Stimulated activated CD8-positive, alpha-beta memory T cell treated with anti-CD3 and anti-CD28 coated beads, Interleukin-2, amount 100 ng/mL, for 1 hour (primary cell): ENCODE results near the gene TAB3.

Source experiments
- DNase-seq, 2 donors: peaks; one replicate each; pipeline ENCODE4 v3.0.0-alpha.2; 2020; ENCODE audit warnings: low read depth in 2 of 2

TAB3 gene

DNA sequence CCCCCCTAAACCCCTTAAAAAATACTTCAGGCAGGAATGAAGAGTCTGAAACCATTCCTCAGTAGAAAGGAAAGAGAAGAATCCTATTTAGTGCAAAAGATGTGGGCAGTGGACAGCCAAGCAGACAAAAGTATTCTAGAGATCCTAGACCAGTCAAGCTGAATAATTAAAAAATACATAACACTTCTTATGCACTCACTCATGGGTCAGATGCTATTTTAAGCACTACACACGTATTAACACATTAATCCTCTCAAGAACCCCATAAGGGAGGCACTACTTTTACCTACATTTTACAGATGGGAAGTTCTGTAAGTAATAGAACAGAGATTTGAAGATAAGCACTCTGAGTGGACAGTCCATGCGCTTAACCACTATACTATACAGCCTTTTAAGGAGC lies 5.9 kb downstream of the TAB3 start:
- DNase-seq = no peak

GRCh38 chrX:30881797-30882196 lies 7.3 kb downstream of the TAB3 start:
- no peak for DNase-seq

DNA sequence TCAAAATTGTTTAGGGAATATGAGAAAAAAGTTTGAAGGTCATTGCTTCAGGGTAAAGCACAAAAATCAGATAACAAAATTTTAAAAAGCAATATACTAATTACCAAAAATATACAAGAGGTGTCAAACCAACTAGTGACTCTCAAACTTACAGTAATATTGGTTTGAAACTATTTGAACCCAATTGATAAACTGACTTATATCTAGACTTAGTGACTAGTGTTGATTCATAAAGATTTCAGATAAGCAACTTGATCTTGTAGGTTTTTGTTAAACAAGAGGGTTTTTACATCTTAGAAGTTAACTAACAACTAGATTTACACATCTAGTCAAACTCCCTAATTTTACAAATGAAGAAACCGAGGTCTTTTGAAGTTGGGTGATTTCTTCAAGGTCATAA lies 7.7 kb downstream of the TAB3 start:
- no peak for DNase-seq

GRCh38 chrX:30880058-30880457 lies 9.0 kb downstream of the TAB3 start:
- DNase-seq = no peak

DNA sequence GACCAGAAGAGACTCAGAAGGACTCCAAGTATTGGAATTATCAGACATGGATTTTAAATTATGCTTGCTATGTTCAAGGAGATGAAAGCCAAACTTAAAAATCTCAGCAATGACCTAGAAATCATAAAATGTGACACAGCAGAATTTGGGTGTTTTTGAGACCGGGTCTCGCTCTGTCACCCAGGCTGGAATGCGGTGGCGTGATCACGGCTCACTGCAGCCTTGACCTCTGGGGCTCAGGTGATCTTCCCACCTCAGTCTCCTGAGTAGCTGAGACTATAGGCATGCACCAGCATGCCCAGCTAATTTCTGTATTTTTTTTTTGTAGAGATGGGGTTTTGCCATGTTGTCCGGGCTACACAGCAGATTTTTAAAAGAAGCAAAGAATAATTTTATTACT lies 12.7 kb downstream of the TAB3 start:
- DNase-seq = no peak

DNA sequence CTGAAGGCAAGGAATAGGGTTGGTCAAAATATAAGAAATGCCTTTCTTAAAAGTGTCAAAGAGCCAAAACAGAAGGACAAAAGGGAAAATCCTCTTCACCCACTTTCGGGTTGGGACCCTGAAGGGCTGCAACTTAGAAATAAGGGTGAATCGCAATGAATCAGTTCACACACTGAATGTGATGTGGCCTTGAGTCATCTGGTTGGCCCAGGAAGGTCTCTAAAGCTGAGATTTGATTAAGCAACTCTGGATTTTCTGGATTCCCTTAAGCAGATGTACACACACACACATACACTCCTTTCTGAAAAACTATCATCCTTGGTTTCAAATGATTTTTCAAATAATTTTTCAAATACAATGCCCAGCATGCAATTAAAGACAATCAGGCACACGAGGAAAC lies 13.1 kb downstream of the TAB3 start:
- no peak for DNase-seq

DNA sequence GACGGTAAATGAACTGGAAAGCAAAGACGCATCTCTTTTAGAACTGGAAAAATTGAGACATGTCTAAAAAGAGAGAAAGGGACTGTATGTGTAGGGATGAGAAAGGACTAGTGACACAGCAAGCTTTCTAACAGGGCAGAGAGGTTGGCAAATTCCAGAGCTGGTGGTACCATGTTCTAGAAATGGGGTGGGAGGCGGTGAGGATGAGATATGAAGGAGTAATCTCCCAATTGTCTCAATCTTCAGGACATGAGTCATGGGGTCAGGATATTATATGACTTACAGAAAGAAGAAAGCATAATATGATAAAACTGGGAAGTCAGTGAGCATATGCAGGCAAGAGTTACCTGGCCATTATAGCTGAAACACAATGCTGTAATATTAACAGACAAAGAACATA lies 14.2 kb downstream of the TAB3 start:
- no peak for DNase-seq

DNA sequence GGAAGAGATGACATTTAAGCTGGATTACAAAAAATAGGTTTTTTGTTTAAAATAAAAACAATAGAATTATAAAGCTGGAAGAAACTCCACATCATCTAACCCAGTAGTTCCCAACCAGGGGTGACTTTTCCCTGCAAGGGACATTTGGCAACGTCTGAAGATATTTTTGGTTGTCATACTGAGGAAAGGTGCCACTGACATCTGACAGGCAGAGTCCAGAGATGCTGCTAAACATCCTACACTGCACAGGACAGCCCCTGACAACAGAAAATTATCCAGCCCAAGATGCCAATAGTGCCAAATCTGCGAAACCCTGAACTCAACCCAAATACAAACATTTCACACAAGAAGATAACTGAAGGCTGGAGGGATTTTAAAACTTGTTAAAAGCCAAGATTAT lies 18.5 kb downstream of the TAB3 start:
- DNase-seq = no peak

- DNase-seq = no peak
These were observed 23.4 kb downstream of the TAB3 start for GRCh38 chrX:30865612-30866011.

DNA sequence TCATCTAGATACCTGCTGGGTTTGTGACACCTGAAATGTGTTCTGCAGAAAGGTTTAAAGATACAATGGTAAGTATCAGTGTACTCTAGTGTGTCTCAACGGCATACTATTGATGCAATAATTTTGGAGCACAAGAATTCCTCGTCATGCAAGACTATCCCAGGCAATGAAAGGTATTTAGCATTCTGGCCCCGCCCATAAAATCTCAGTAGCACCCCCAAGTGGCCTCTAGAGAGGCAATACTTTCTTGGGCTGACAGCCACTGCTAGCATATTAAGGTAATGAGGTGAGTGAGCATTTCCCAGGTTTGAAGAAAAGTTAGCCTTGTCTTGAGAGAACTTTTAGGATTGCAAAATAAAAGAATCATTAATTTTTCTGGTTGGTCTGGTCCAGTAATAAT lies 24.0 kb downstream of the TAB3 start:
- DNase-seq = no peak

DNA sequence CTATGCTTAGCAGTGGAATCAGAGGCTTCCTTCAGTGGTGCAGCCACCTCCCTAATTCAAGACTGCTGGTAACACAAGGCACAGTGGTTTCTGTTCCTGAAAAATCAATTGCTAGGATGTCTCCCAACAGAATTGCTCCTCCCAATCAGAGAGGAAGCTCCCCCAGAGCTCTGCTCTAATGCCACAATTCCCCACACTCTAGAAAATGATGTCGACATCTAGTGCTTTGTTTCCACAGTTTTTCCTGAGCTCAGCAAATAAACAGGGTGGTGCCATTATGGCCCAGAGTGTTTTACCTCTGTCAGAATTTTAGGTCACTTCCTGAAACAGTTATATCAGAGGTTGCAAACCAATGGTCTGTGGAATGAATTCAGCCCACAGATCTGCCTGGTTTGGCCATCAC lies 24.7 kb downstream of the TAB3 start:
- no peak for DNase-seq

- DNase-seq = no peak
These were observed 25.1 kb downstream of the TAB3 start for GRCh38 chrX:30863974-30864373.

- no peak for DNase-seq
These were observed 31.0 kb downstream of the TAB3 start for GRCh38 chrX:30858098-30858497.

GRCh38 chrX:30851449-30851848 lies 37.6 kb downstream of the TAB3 start:
- DNase-seq = no peak

GRCh38 chrX:30835373-30835772 lies 53.7 kb downstream of the TAB3 start:
- no peak for DNase-seq

DNA sequence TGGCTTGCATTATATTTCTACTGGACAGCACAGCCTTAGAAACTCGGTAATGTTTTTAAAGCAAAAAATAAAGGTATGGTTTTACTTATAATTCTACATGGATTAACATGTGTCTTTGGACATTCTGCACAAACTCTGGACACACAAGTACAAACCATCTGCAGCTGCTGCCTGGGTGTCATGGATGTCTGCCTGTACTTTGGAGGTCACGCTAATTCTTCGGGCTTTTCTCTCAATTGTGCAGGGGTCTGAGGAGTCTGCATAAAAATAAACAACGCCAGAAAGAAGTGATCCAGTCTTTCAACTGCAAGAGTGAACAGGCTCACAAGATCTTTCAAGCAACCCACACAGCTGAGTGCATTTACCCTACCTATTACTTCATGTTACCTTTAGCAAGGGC lies 55.2 kb downstream of the TAB3 start:
- DNase-seq = no peak

DNA sequence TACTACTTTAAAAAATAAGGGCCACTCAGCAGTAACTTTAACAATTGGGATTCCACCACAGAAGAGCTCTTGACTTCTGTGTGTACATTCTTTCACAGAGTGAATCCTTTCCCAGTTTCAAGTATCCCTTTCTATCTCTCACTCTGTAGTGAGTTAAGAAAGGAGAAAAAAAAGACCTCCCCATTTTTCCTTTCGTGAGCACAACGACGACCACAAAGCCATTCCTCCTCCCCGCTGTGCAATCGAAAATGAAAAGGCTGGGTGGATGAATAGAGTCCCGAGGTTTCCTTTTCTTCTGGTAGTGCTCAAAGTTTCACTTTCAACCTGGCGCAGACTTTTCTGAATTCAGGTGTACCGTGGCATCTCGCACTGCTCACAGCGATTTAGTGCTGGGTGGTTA lies 58.0 kb downstream of the TAB3 start:
- DNase-seq = no peak

DNA sequence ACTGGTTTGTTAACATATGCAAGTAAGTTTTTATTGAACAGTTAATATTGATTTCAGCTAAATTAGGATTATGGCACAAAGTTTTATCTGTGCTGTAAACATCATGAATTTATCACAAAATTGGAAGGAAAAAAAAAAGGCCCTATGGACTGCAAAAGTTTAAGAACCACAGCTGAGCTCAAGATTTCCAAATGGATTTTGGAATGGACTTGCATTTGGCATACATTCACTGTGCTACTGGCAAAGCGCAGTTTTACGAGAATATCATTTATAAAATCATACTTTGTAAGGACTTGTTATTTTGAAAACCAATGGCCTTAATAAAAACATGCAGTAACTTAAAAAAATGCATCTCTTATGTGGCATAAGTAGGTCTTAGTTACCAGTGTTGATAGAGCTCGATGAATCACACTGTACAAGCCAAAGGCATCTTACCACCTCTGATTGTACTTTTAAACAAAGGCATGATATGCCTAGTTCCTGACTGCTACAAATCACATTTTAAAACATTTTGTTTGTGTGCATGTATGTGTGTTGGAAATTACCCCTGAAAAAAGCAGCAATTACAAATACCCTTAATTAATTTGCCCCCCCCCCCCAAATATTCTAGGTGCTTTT lies 58.6 kb downstream of the TAB3 start:
- no peak for DNase-seq

GRCh38 chrX:30824275-30824674 lies 64.8 kb downstream of the TAB3 start:
- no peak for DNase-seq

DNA sequence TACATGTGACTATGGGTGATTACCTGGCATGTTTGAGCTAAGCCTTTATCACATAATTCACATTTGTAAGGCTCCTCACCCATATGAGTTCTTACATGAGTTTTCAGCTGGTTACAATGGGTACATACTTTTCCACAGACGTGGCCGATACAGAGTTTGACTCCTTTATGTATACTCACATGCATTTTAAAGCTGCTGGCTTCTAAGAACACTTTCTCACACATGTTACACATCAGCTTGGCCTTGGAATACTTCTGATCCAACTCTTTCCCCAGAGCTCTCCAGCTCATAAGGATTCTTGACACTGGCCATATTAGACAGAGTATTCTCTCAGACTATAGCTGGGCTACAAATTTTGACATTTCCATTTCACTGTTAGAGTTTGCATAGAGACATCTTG lies 66.3 kb downstream of the TAB3 start:
- DNase-seq = no peak

GRCh38 chrX:30822068-30822681 lies 66.9 kb downstream of the TAB3 start:
- DNase-seq = no peak

DNA sequence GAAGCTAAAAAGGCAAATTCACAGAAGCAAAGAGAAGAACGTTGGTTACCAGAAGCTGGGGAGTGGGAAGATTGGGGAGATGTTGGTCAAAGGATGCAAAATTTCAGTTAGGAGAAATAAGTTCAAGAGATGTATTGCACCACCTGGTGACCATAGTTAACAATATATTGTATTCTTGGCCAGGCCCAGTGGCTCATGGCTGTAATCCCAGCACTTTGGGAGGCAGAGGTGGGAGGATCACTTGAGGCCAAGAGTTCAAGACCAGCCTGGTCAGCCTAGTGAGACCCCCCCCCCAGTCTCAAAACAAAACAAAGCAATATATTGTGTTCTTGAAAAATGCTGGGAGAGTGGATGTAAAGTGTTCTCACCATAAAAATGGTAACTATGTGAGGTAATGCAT lies 67.9 kb downstream of the TAB3 start:
- no peak for DNase-seq

- no peak for DNase-seq
These were observed 70.0 kb downstream of the TAB3 start for GRCh38 chrX:30819080-30819479.

GRCh38 chrX:30816079-30816478 lies 73.0 kb downstream of the TAB3 start:
- DNase-seq = no peak
